Neuronal stem cell (in vitro differentiated cells): ENCODE measurements around the gene RAMP1.

ENCODE experiments used
- DNase-seq: peaks from one replicate; pipeline ENCODE4 v3.0.0-alpha.2; 2013; ENCODE audit warnings: low spot score
- H2AFZ ChIP-seq: one replicate; pipeline ENCODE4 v1.6.1; 2013; ENCODE audit warnings: mild to moderate bottlenecking, low read length, inconsistent platforms
- H2AK5ac ChIP-seq: 2 replicates; pipeline ENCODE4 v1.6.1; 2013; ENCODE audit warnings: low read depth, mild to moderate bottlenecking, inconsistent platforms, low read length, moderate library complexity, mixed read lengths
- H2BK120ac ChIP-seq: 2 replicates; pipeline ENCODE4 v1.6.1; 2013; ENCODE audit warnings: low read depth, mild to moderate bottlenecking, inconsistent platforms, low read length, moderate library complexity, mixed read lengths
- H2BK12ac ChIP-seq: one replicate; pipeline ENCODE4 v1.6.1; 2013; ENCODE audit warnings: low read length, inconsistent platforms
- H2BK15ac ChIP-seq: 2 replicates; pipeline ENCODE4 v1.6.1; 2013; ENCODE audit warnings: mild to moderate bottlenecking, low read length, inconsistent platforms, mixed read lengths
- H2BK5ac ChIP-seq: one replicate; pipeline ENCODE4 v1.6.1; 2013; ENCODE audit warnings: inconsistent platforms, mild to moderate bottlenecking, low read length, moderate library complexity
- H3K14ac ChIP-seq: one replicate; pipeline ENCODE4 v1.6.1; 2013; ENCODE audit warnings: low read length, inconsistent platforms
- H3K18ac ChIP-seq: 2 replicates; pipeline ENCODE4 v1.6.1; 2013; ENCODE audit warnings: low read length, inconsistent platforms
- H3K23ac ChIP-seq: 2 replicates; pipeline ENCODE4 v1.6.1; 2013; ENCODE audit warnings: low read depth, mild to moderate bottlenecking, mixed read lengths, low read length, inconsistent platforms; ENCODE audit not compliant: poor library complexity
- H3K27ac ChIP-seq: replicated peaks from 3 replicates; pipeline ENCODE4 v1.5.1; 2013; ENCODE audit warnings: low read length, inconsistent platforms
- H3K27me3 ChIP-seq, 3 experiments: 2 replicates each; pipeline ENCODE4 v1.6.1; 2013; ENCODE audit warnings: low read length in 3 of 3, mild to moderate bottlenecking in 2 of 3, inconsistent platforms in 1 of 3, low read depth in 1 of 3, mixed read lengths in 1 of 3, moderate library complexity in 1 of 3; ENCODE audit not compliant: control insufficient read depth in 3 of 3, insufficient read depth in 3 of 3
- H3K36me3 ChIP-seq, 2 donors: replicated peaks in 1 of 2; 2 replicates each; pipeline ENCODE4 v1.6.1; 2013; ENCODE audit warnings: low read length in 2 of 2; ENCODE audit not compliant: control insufficient read depth in 2 of 2, insufficient read depth in 2 of 2
- H3K4ac ChIP-seq: 2 replicates; pipeline ENCODE4 v1.6.1; 2013; ENCODE audit warnings: inconsistent platforms, mild to moderate bottlenecking, low read length, moderate library complexity
- H3K4me1 ChIP-seq, 2 donors: 1 replicate in 1 of 2; 2 replicates in 1 of 2; pipeline ENCODE4 v1.6.1; 2013; ENCODE audit warnings: low read length in 2 of 2, low read depth in 1 of 2; ENCODE audit not compliant: control insufficient read depth in 2 of 2, insufficient read depth in 1 of 2
- H3K4me2 ChIP-seq: one replicate; pipeline ENCODE4 v1.6.1; 2013; ENCODE audit warnings: mild to moderate bottlenecking, low read length, inconsistent platforms; ENCODE audit not compliant: insufficient read depth, poor library complexity, severe bottlenecking
- H3K4me3 ChIP-seq, 2 donors: 2 replicates each; pipeline ENCODE4 v1.5.1; 2013; ENCODE audit warnings: low read length in 2 of 2, mild to moderate bottlenecking in 2 of 2, inconsistent platforms in 1 of 2, moderate library complexity in 1 of 2
- H3K79me1 ChIP-seq: one replicate; pipeline ENCODE4 v1.6.1; 2013; ENCODE audit warnings: low read depth, mild to moderate bottlenecking, inconsistent platforms, low read length, moderate library complexity
- H3K9ac ChIP-seq: one replicate; pipeline ENCODE4 v1.6.1; 2013; ENCODE audit warnings: mild to moderate bottlenecking, low read depth, low read length, inconsistent platforms; ENCODE audit not compliant: poor library complexity
- H3K9me3 ChIP-seq, 2 donors: replicated peaks in 1 of 2; 2 replicates each; pipeline versions ENCODE3 to v1.6.1; 2013; ENCODE audit warnings: low read length in 2 of 2, mild to moderate bottlenecking in 2 of 2, inconsistent platforms in 1 of 2, low read depth in 1 of 2, mixed read lengths in 1 of 2, moderate library complexity in 1 of 2; ENCODE audit not compliant: control insufficient read depth in 2 of 2, insufficient read depth in 1 of 2
- H4K8ac ChIP-seq: one replicate; pipeline ENCODE4 v1.6.1; 2013; ENCODE audit warnings: low read depth, mild to moderate bottlenecking, inconsistent platforms, low read length, moderate library complexity
- H4K91ac ChIP-seq: one replicate; pipeline ENCODE4 v1.6.1; 2013; ENCODE audit warnings: low read length, low read depth, mild to moderate bottlenecking, inconsistent platforms; ENCODE audit not compliant: poor library complexity
- WGBS, 2 donors: extraction: QIAGEN DNeasy Blood & Tissue Kit; methylation state at CpG; one replicate each; pipeline ENCODE4 v1.1.7; 2013; ENCODE audit warnings: missing lambda C conversion rate in 2 of 2, mixed read lengths in 1 of 2; ENCODE audit not compliant: insufficient read length in 2 of 2, insufficient replicate concordance in 1 of 2; ENCODE audit errors: extremely low coverage in 2 of 2; 5-methylcytosine and 5-hydroxymethylcytosine counted together

RAMP1 gene

DNA sequence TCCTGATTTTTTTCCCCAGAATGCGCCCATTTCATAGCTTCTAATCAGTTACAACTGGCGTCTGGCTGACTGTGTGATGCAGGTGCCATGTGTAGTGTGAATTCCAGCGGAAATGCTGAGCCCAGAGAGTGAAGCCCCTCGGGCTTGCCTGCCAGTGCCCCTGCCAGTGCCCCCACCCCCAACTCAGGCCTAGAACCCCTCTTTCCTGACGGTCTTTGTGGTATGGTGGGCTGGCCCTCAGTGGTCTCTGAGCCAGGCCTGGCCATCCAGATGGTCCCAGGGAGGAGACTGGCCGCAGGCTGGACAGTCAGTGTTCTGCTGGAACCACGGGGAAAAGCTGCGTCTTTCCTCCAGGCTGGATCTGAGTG, 3.1 kb downstream of the RAMP1 start:
- Histone ChIP-seq H2BK15ac (no peak overlapping the region), H4K8ac (no peak overlapping the region), H2BK12ac (no peak overlapping the region), H2BK120ac (no peak overlapping the region), H4K91ac (no peak overlapping the region), H3K9ac (no peak overlapping the region), H3K14ac (no peak overlapping the region), H3K27ac (no peak overlapping the region), H3K4me1 (peaks cover 18 to 35% of the 10 kb centered on the region in 2 donors), H3K9me3 (no peaks in the 10 kb centered on the region), H3K27me3 (peaks cover 4 to 30% (median 13%) of the 10 kb centered on the region in 3 experiments), H2BK5ac (no peak overlapping the region), H3K79me1 (no peaks in the 10 kb centered on the region), H3K4ac (no peak overlapping the region), H3K4me3 (no peak overlapping the region), H3K18ac (peak overlapping the region; percentile 37), H3K4me2 (no peak overlapping the region), H2AK5ac (no peak overlapping the region), H3K23ac (peak overlapping the region; percentile 19), H2AFZ (no peak overlapping the region), H3K36me3 (no peaks in the 10 kb centered on the region)
- DNase-seq: no peak
- no CpG with 5 or more reads among the region's 8 CpGs for WGBS, 2 donors

DNA sequence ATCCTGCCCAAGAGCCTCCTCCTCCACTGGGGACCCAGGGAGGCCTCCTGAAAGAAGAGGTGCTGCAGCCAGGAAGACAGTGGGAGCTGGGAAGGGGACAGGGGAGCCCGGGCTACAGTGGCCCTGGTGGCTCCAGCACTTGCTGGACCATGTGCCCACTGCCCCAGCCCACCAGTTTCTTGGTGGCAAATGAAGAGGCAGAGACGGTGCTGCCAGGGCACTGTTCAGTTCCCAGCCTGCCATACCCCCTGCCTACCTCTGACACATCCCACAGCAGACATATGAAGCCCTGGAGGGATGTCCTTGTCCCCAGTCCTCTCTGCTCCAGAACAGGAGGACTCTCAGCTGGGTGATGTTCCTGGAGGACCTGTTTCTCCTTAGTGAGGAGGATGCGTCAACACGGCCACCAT, 3.7 kb downstream of the RAMP1 start:
- Histone ChIP-seq H3K27me3 (peaks cover 4 to 30% (median 13%) of the 10 kb centered on the region in 3 experiments), H2AFZ (no peak overlapping the region), H2BK12ac (no peak overlapping the region), H3K79me1 (no peaks in the 10 kb centered on the region), H2BK15ac (no peak overlapping the region), H2BK120ac (no peak overlapping the region), H3K27ac (no peak overlapping the region), H3K36me3 (no peaks in the 10 kb centered on the region), H4K91ac (no peak overlapping the region), H3K4me2 (no peak overlapping the region), H4K8ac (no peak overlapping the region), H2BK5ac (no peak overlapping the region), H3K14ac (no peak overlapping the region), H3K18ac (no peak overlapping the region), H3K9ac (no peak overlapping the region), H2AK5ac (no peak overlapping the region), H3K9me3 (no peaks in the 10 kb centered on the region), H3K4me1 (peaks cover 16 to 29% of the 10 kb centered on the region in 2 donors), H3K23ac (peak overlapping the region; percentile 19), H3K4ac (no peak overlapping the region), H3K4me3 (no peak overlapping the region)
- no CpG with 5 or more reads among the region's 4 CpGs for WGBS, 2 donors
- no peak for DNase-seq

DNA sequence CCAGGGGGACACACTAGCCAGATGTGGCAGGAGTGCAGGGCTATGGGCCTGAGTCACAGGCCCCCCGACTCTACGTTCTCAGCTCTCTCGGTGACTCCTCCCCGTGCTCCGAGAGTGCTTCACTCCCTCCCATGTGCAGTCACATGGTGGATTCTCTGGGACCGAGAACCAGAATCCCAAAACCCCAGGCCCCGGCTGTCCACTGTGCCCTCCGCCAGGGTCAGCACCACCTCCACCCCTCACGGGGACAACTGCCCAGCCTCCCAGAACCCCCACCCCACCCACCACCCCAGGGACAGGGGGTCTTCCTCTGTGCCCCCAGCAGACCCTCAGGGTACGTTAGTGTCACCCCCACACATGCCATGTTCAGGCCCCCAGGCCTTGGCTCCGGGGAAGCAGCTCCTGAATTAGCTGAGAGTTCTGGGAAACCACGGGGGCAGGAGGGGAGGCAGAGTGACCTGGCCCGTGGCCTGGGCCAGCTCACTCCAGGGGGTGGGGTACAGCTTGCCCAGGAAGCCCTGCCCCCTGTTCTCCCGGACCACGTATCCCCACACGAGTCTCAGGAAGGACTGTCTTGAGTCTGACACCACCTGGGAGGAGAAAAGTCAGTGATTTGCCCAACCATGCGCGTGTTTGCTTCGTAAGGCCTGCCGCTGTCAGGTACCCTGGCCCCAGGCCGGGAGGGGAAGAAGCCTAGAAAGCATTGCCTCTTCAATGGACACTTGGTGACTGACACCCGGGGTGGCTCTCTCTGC, 4.4 kb downstream of the RAMP1 start:
- WGBS, 2 donors: no CpG with 5 or more reads among the region's 22 CpGs
- Histone ChIP-seq H2BK12ac (no peak overlapping the region), H3K4ac (no peak overlapping the region), H2BK120ac (no peak overlapping the region), H3K27ac (no peak overlapping the region), H4K91ac (no peak overlapping the region), H2BK5ac (peak overlapping the region; percentile 7), H3K4me1 (peaks cover 12 to 23% of the 10 kb centered on the region in 2 donors), H3K9me3 (no peaks in the 10 kb centered on the region), H2AK5ac (no peak overlapping the region), H3K18ac (peak overlapping the region; percentile 12), H2BK15ac (no peak overlapping the region), H3K4me2 (no peak overlapping the region), H3K36me3 (no peaks in the 10 kb centered on the region), H3K23ac (no peak overlapping the region), H3K79me1 (no peaks in the 10 kb centered on the region), H2AFZ (peak overlapping the region; percentile 60), H4K8ac (no peak overlapping the region), H3K9ac (no peak overlapping the region), H3K4me3 (no peak overlapping the region), H3K27me3 (peaks cover 4 to 25% (median 11%) of the 10 kb centered on the region in 3 experiments), H3K14ac (no peak overlapping the region)
- no peak for DNase-seq

DNA sequence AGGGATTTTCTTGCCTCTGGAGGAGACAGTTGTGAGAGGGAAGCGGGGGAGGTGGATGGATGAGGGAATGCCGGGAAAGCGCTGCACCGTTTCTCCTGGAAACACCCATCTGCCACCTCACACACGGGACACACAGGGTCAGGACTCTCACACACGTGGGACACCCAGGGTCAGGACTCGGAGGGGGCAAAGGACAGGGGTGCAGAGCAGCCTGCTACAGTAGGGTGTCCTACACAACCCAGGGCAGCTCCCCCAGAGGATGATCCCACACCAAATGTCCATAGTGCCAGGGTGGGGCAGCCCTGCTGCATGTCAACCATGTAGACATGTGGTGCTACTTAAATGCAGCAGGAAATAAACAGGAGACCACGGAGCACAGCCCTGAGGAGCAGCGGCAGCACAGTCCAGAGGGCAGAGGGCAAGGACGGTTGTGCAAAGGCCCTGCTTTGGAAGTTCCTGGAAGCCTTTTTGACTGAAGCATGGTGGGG, 5.1 kb downstream of the RAMP1 start:
- H3K9ac ChIP-seq: no peak overlapping the region
- peak overlapping the region; percentile 28 for H3K23ac ChIP-seq

More for the DNA sequence above, 5.1 kb downstream of the RAMP1 start:
- Histone ChIP-seq H2AFZ (peak overlapping the region; percentile 60), H2BK5ac (no peak overlapping the region), H2BK15ac (no peak overlapping the region), H3K36me3 (no peaks in the 10 kb centered on the region), H3K4me1 (peaks cover 9 to 22% of the 10 kb centered on the region in 2 donors), H3K27me3 (peaks cover 4 to 19% (median 5%) of the 10 kb centered on the region in 3 experiments), H3K14ac (no peak overlapping the region), H2BK12ac (peak overlapping the region; percentile 75), H3K4me3 (no peak overlapping the region), H3K9me3 (no peaks in the 10 kb centered on the region), H3K18ac (no peak overlapping the region), H2BK120ac (no peak overlapping the region), H3K4me2 (no peak overlapping the region), H3K79me1 (no peaks in the 10 kb centered on the region), H3K4ac (no peak overlapping the region), H2AK5ac (peak overlapping the region; percentile 53), H4K8ac (no peak overlapping the region), H3K27ac (no peak overlapping the region), H4K91ac (no peak overlapping the region)
- DNase-seq: no peak
- no CpG with 5 or more reads among the region's 10 CpGs for WGBS, 2 donors
